Neural progenitor cell (in vitro differentiated cells): Measurements from ENCODE around the gene ZNF835. TPM values are rescaled to one million over a fixed set of nuclear protein-coding genes. Genes with fewer than 3 reads are reported as not detected.

Experiments used
- DNase-seq: peaks from one replicate; pipeline ENCODE4 v3.0.0-alpha.2; 2016; ENCODE audit warnings: low spot score
- H2AFZ ChIP-seq: fragments of 200-600 bp; sonication (generic); replicated peaks from 2 replicates; pipeline ENCODE4 v1.6.1; 2016; ENCODE audit warnings: antibody characterized with exemption
- H3F3A ChIP-seq: fragments of 200-600 bp; sonication (generic); 2 replicates; pipeline ENCODE4 v1.6.1; 2016; ENCODE audit warnings: antibody characterized with exemption, low read depth
- H3K27ac ChIP-seq: fragments of 200-600 bp; sonication (generic); 2 replicates; pipeline ENCODE4 v1.5.1; 2016; ENCODE audit warnings: mild to moderate bottlenecking
- H3K27me3 ChIP-seq: fragments of 200-600 bp; sonication (generic); 2 replicates; pipeline ENCODE4 v1.6.1; 2016; ENCODE audit warnings: mild to moderate bottlenecking, moderate library complexity
- H3K36me3 ChIP-seq: fragments of 200-600 bp; sonication (generic); 2 replicates; pipeline ENCODE4 v1.5.1; 2016
- H3K4me1 ChIP-seq: fragments of 200-600 bp; sonication (generic); 2 replicates; pipeline ENCODE4 v1.6.1; 2016; ENCODE audit warnings: mixed run types
- H3K4me2 ChIP-seq: fragments of 200-600 bp; sonication (generic); 2 replicates; pipeline ENCODE4 v1.6.1; 2016
- H3K4me3 ChIP-seq: fragments of 200-600 bp; sonication (generic); 2 replicates; pipeline ENCODE4 v1.5.1; 2016
- H3K79me2 ChIP-seq: fragments of 200-600 bp; sonication (generic); 2 replicates; pipeline ENCODE4 v1.6.1; 2016; ENCODE audit warnings: low read depth
- H3K9ac ChIP-seq: fragments of 200-600 bp; sonication (generic); 2 replicates; pipeline ENCODE4 v1.6.1; 2016
- H3K9me3 ChIP-seq: fragments of 200-600 bp; sonication (generic); 2 replicates; pipeline ENCODE4 v1.5.1; 2016; ENCODE audit warnings: low read depth
- H4K20me1 ChIP-seq: fragments of 200-600 bp; sonication (generic); 2 replicates; pipeline ENCODE4 v1.6.1; 2016; ENCODE audit warnings: low read depth
- H3K27ac Mint-ChIP-seq: 3 replicates; pipeline ENCODE4 v1.8.0; 2021; ENCODE audit warnings: mixed read lengths
- H3K27me3 Mint-ChIP-seq: 2 replicates; pipeline ENCODE4 v1.8.0; 2022; ENCODE audit warnings: low read depth, mild to moderate bottlenecking, inconsistent platforms, moderate library complexity, mixed read lengths; ENCODE audit not compliant: insufficient read depth
- H3K36me3 Mint-ChIP-seq: 3 replicates; pipeline ENCODE4 v1.8.0; 2021; ENCODE audit warnings: mixed read lengths
- H3K4me1 Mint-ChIP-seq: 3 replicates; pipeline ENCODE4 v1.8.0; 2021; ENCODE audit warnings: mixed read lengths
- H3K4me3 Mint-ChIP-seq: 3 replicates; pipeline ENCODE4 v1.8.0; 2021; ENCODE audit warnings: mild to moderate bottlenecking, moderate library complexity, mixed read lengths
- H3K9me3 Mint-ChIP-seq: 3 replicates; pipeline ENCODE4 v1.8.0; 2020; ENCODE audit warnings: mixed read lengths
- EZH2 ChIP-seq: fragments of 200-600 bp; sonication (generic); IDR thresholded peaks from 2 replicates; pipeline ENCODE4 v1.6.1; 2017; ENCODE audit warnings: antibody characterized with exemption, mild to moderate bottlenecking, moderate library complexity
- EZH2phosphoT487 ChIP-seq: fragments of 200-600 bp; sonication (generic); IDR thresholded peaks from 2 replicates; pipeline ENCODE4 v1.6.1; 2017; ENCODE audit warnings: antibody characterized with exemption
- total RNA-seq: library from RNA; depleted of rRNA; stranded (reverse); fragments of >200 nt; gene quantifications from 2 replicates; pipeline ENCODE4 v1.2.3, GENCODE V29; 2015; ENCODE audit warnings: low replicate concordance
- TF ChIP-seq, protein P1 (sequence below): fragments of 200-600 bp; sonication (generic); IDR thresholded peaks from 2 replicates; pipeline ENCODE4 v1.5.1; 2017; ENCODE audit warnings: antibody characterized with exemption, mild to moderate bottlenecking

The ZNF835 gene
- total RNA-seq, 1 donor from 2014 or later = not detected

- H3K4me3 ChIP-seq = no peak overlapping the region
- H3K4me1 ChIP-seq = no peaks in the 10 kb centered on the region
- Mint-ChIP-seq H3K4me3 (no peak overlapping the region), H3K27me3 (no peaks in the 10 kb centered on the region), H3K27ac (no peak overlapping the region), H3K4me1 (no peaks in the 10 kb centered on the region), H3K9me3 (peaks cover 90% of the 10 kb centered on the region), H3K36me3 (peaks cover 84% of the 10 kb centered on the region)
- peaks cover 14% of the 10 kb centered on the region for H3K36me3 ChIP-seq
- no peak for DNase-seq
- H4K20me1 ChIP-seq = no peaks in the 10 kb centered on the region
- H3K27me3 ChIP-seq = no peaks in the 10 kb centered on the region
- peaks cover 56% of the 10 kb centered on the region for H3K79me2 ChIP-seq
- no peaks in the 10 kb centered on the region for H3F3A ChIP-seq
- no peak overlapping the region for H2AFZ ChIP-seq
- TF ChIP-seq EZH2 (no peak), EZH2phosphoT487 (no peak)
- TF ChIP-seq, protein P1, sequence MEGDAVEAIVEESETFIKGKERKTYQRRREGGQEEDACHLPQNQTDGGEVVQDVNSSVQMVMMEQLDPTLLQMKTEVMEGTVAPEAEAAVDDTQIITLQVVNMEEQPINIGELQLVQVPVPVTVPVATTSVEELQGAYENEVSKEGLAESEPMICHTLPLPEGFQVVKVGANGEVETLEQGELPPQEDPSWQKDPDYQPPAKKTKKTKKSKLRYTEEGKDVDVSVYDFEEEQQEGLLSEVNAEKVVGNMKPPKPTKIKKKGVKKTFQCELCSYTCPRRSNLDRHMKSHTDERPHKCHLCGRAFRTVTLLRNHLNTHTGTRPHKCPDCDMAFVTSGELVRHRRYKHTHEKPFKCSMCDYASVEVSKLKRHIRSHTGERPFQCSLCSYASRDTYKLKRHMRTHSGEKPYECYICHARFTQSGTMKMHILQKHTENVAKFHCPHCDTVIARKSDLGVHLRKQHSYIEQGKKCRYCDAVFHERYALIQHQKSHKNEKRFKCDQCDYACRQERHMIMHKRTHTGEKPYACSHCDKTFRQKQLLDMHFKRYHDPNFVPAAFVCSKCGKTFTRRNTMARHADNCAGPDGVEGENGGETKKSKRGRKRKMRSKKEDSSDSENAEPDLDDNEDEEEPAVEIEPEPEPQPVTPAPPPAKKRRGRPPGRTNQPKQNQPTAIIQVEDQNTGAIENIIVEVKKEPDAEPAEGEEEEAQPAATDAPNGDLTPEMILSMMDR = no peak
- H3K27ac ChIP-seq = no peak overlapping the region
- H3K9ac ChIP-seq = no peak overlapping the region
- peaks cover 12% of the 10 kb centered on the region for H3K9me3 ChIP-seq
- no peak overlapping the region for H3K4me2 ChIP-seq
These were observed 54.0 kb downstream of the ZNF835 start for GRCh38 chr19:56617531-56617930.

- no peak overlapping the region for H3K4me3 Mint-ChIP-seq
- H3K9me3 ChIP-seq = peaks cover 12% of the 10 kb centered on the region
- no peaks in the 10 kb centered on the region for H3K4me1 Mint-ChIP-seq
- no peak overlapping the region for H3K4me3 ChIP-seq
- H3F3A ChIP-seq = no peaks in the 10 kb centered on the region
- peaks cover 69% of the 10 kb centered on the region for H3K79me2 ChIP-seq
- DNase-seq = no peak
- H3K36me3 ChIP-seq = peaks cover 14% of the 10 kb centered on the region
- H3K27ac Mint-ChIP-seq = no peak overlapping the region
- no peak overlapping the region for H2AFZ ChIP-seq
- TF ChIP-seq EZH2phosphoT487 (no peak), EZH2 (no peak)
- TF ChIP-seq, protein P1 = no peak
- peaks cover 83% of the 10 kb centered on the region for H3K36me3 Mint-ChIP-seq
- no peaks in the 10 kb centered on the region for H3K4me1 ChIP-seq
- no peak overlapping the region for H3K9ac ChIP-seq
- no peaks in the 10 kb centered on the region for H3K27me3 Mint-ChIP-seq
- H3K4me2 ChIP-seq = no peak overlapping the region
- peaks cover 96% of the 10 kb centered on the region for H3K9me3 Mint-ChIP-seq
- no peak overlapping the region for H3K27ac ChIP-seq
- no peaks in the 10 kb centered on the region for H3K27me3 ChIP-seq
- H4K20me1 ChIP-seq = no peaks in the 10 kb centered on the region
These were observed 57.9 kb downstream of the ZNF835 start for GRCh38 chr19:56613639-56614038.

- Histone ChIP-seq H3K4me1 (no peaks in the 10 kb centered on the region), H3K36me3 (peaks cover 14% of the 10 kb centered on the region), H3K27me3 (no peaks in the 10 kb centered on the region), H3K9ac (no peak overlapping the region), H3K4me2 (no peak overlapping the region), H2AFZ (no peak overlapping the region), H4K20me1 (no peaks in the 10 kb centered on the region), H3K27ac (no peak overlapping the region), H3K4me3 (no peak overlapping the region), H3K9me3 (peaks cover 12% of the 10 kb centered on the region), H3F3A (no peaks in the 10 kb centered on the region), H3K79me2 (peaks cover 77% of the 10 kb centered on the region)
- Mint-ChIP-seq H3K27ac (no peak overlapping the region), H3K9me3 (peaks cover 97% of the 10 kb centered on the region), H3K4me1 (no peaks in the 10 kb centered on the region), H3K4me3 (no peak overlapping the region), H3K27me3 (no peaks in the 10 kb centered on the region), H3K36me3 (peaks cover 84% of the 10 kb centered on the region)
- DNase-seq = no peak
- TF ChIP-seq, protein P1 = no peak
- TF ChIP-seq EZH2phosphoT487 = no peak
- TF ChIP-seq EZH2 = no peak
These were observed 58.8 kb downstream of the ZNF835 start for GRCh38 chr19:56612737-56613136.

Other genes starting within 250 kb of the ZNF835 start
- gene ZNF667, start 194.4 kb downstream of the ZNF835 start, total RNA-seq = 8.0 and 8.6 TPM in 2 replicates
- gene ZNF471, start 163.9 kb downstream of the ZNF835 start, total RNA-seq = 1.4 and 1.9 TPM in 2 replicates
- 11.2 and 11.9 TPM in 2 replicates for gene ZFP28, start 132.8 kb downstream of the ZNF835 start, total RNA-seq
- gene ZNF470, start 104.3 kb downstream of the ZNF835 start, total RNA-seq = 6.5 and 6.7 TPM in 2 replicates
- 9.3 and 16.2 TPM in 2 replicates for gene ZNF71, start 76.5 kb downstream of the ZNF835 start, total RNA-seq
- 2.1 and 2.4 TPM in 2 replicates for gene SMIM17, start 28.6 kb downstream of the ZNF835 start, total RNA-seq
- not detected in 2 replicates for gene PEG3, start 169.0 kb upstream of the ZNF835 start, total RNA-seq
- not detected in 2 replicates for gene ZIM2, start 169.0 kb upstream of the ZNF835 start, total RNA-seq